ENCODE data around the gene CCDC187.
"Not testable (repeated sequence)": the region's sequence is repeated elsewhere in the genome, so short reads cannot be mapped to it uniquely, and the experiment has no call there.

CCDC187 gene

DNA sequence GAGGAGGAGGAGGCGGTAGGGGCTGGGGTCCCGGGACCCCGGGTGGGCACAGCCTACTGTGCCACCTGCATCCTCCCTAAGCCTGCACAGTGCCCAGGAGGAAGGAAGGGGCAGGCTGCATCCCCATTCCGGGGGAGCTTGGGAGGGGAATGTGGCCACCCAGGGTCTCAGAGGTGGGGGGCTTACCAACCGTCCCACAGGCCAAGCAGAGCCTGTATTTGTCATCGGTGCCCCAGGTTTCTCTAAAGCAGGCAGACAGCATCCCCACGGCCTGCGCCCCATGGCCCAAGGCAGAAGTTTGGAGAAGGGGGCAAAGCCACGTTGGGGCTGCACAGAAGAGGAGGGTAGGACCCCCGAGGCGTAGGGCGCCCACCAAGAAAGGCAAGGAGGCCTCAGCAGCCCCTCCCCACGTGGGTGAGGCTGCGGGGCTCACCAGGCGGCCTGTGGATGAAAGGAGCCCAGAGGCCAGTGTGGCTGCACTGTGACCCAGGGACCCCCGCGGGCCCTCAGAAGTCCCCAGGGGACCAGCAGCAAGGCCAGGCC lies 22.9 kb upstream of the CCDC187 start:
- DNase-seq = no peak

DNA sequence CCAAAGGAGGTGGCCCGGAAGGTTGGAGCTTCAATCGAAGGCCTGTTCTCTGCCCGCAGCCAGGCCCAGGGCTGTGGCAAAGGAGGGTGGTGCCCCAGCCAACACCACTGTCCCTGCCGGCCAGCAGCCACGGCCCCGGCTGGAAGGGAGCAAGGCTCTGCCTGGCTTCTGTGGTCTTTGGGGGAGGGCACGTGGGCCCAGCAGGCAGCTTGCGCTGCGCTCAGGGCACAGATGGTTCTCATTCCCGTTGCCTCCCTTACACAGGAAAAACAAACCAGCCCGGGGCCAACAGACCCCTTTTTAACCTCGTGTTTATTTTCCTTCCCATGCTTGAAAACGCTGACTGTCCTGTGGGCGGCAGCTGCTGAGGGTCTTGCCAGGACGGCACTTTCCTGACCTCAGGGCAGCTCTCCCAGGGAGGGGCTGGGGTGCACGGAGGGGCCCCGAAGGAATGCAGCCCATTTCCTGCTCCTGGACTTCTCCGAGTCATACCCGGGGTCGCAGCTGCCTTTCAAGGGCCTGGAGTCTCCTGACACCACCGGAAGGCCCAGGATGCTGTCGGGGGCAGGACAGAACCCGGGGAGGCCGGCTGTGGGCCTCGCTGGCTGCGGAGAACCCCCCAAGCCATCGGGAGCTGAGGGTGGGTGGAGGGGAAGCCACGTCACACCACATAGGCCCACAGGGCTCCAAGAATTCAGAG lies 22.3 kb upstream of the CCDC187 start:
- DNase-seq = no peak

DNA sequence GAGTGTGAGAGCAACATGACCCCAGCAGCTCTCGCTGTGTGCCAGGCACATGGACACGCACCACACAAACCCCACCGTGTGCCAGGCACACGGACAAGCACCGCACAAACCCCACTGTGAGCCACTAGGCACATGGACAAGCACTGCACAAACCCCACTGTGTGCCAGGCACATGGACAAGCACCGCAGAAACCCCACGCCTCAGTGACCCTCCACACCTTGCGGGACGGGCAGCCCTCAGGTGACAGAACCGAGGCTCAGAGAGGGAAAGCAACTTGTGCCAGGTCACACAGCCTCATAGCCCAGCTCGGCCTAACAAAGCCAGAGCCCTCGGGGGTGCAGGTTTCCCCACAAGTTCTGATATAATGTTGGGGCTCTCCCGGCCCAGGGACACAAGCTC lies 21.5 kb upstream of the CCDC187 start:
- no peak for DNase-seq

DNA sequence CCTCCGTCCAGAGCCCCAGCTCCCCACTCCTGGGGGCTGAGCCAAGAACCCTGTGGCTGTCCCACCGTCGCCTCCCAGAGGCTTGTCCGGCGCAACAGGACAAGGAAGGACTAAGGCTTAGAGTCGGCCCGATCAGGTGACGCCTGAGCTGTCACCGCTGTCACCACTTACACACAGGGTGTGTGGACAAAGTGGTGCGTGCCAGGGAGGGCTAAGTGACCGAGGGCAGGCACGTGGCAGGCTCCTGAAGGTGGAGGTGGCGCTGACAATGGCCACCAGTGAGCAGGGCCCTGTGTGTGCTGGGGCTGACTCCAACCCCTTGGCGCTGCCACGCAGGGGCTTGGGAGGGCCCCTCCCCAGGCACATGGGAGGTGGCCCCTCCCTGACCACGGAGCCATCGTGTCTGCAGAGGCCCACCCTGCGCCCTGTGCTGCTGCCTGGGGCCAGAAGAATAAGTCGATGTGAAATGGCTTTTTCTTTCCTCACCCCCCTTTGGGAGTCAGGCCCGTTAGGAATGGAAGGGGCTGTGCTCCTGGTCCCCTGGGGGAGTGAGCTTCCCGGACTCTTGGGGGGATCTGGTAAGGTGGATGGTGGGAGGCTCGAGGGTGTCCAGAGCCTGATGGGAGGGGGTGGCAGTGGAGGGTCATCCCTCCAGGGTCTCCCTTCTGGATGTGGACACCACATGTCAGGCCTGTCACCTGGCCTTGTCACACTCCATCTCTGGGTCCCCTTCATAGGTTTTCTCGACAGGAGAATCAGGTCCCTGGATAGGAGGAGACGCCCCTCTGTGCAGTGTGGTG lies 20.8 kb upstream of the CCDC187 start:
- no peak for DNase-seq

DNA sequence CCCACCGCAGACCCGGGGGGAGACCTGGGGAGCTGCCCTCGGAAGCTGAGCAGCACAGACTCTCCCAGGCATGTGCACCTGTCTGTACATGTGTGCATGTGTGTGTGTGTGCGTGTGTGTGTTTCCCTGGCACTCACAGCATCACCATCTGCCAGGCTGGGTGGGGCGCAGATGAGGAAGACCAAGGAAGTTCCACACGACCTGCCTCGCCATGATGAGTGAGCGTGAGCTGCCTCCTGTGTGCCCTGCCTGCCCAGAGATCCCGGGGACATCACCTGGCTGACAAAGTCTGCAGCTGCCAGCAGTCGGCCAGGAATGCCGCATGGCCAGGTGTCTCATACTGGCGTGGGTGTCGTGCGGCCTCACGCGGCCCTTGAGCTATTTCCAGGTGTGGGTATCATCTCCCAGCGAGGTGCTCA lies 19.5 kb upstream of the CCDC187 start:
- DNase-seq = no peak

DNA sequence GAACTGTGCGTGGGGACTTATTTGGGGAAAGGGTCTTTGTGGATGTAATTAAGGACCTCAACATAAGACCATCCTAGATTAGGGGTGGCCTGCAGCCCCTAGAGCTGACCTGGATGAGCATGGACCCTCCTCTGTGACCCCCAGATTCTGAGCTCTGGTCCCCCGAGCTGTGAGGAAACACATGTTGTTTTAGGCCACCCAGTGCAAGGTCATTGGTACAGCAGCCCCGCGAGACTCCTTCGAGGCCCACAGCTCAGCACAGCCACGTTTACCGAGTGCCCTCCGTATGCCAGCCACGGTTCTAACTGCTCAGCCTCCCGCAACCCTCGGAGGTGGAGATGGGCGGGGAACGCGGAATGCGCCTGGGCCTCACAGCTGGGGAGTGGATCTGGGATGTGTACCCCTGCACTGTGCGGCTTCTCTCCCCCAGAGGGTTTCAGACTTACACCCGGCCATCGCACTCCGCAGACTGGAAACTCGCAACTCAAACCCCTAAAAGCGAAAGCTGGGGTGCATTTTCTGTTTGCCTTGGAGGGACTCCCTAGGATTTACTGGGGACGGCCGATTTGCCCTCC lies 18.9 kb upstream of the CCDC187 start:
- no peak for DNase-seq

DNA sequence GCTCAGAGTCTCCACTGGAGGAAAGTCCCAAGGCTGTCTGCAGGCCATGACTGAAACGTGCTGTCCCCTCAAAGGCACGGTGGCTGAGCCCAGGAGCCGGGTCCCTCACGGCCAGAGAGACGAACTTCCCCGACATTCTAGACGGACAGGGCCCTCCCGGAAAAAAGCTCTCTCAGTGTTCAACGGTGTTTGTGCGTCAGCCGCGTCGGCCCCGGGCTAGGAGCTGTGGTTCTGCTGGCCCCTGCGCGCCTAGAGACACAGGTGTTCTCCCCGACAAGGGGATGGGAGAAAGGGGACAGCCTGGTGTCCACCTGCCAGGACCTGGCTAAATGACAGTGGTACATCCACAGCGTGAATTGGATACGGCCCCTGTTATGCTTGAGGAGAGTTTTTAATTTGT lies 17.7 kb upstream of the CCDC187 start:
- no peak for DNase-seq

DNA sequence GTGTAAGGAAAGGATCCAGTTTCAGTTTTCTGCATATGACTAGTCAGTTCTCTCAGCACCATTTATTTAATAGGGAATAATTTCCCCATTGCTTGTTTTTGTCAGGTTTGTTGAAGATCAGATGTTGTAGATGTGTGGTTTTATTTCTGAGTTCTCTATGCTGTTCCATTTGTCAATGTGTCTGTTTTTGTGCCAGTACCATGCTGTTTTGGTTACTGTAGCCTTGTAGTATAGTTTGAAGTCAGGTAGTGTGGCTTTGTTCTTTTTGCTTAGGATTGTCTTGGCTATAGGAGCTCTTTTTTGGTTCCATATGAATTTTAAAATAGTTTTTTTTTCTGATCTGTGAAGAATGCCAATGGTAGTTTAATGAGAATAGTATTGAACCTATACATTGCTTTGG lies 17.1 kb upstream of the CCDC187 start:
- DNase-seq = not testable (repeated sequence)

DNA sequence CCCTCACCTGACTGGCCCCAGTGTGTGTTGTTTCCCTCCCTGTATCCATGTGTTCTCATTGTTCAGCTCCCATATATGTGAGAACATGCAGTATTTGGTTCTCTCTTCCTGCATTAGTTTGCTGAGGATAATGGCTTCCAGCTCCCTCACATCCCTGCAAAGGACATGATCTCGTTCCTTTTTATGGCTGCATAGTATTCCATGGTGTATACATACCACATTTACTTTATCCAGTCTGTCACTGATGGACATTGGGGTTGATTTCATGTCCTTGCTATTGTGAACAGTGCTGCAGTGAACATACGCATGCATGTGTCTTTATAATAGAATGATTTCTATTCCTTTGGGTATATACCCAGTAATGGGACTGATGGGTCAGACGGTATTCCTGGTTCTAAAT lies 16.1 kb upstream of the CCDC187 start:
- DNase-seq = not testable (repeated sequence)

DNA sequence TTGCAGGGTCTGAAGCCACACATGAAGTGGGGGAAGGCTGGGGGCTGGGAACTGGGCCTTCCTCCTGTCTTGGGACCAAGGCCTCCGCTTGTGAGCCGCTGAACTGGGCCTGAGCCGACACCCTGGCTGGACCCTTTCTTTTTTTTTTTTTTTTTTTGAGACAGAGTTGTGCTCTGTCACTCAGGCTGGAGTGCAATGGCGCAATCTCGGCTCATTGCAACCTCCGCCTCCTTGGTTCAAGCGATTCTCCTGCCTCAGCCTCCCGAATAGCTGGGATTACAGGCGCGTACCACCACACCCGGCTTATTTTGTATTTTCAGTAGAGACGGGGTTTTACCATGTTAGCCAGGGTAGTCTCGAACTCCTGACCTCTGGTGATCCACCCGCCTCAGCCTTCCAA lies 15.3 kb upstream of the CCDC187 start:
- not testable (repeated sequence) for DNase-seq

DNA sequence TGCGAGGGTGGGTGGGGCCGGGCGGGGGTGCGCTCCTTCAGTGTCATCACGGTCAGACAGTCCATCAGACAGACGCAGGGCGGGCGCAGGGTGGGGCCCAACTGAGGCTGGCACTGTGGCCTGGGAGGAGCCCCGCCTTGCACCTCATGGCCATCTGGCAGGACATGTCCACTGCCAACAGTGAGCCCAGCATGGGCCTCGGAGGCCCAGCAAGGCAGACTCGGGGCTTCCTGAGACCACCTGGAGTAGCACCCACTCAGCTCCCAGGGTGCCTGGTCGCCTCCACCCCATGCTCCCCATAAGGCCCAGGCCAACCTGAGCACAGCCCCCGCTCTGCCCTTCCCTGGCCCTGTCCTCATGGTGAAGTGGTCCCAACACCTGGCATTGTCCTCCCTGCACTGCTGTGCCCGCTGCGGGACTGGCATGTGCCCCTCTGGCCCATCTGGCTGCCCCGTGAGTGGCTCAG lies 14.9 kb upstream of the CCDC187 start:
- DNase-seq = no peak

DNA sequence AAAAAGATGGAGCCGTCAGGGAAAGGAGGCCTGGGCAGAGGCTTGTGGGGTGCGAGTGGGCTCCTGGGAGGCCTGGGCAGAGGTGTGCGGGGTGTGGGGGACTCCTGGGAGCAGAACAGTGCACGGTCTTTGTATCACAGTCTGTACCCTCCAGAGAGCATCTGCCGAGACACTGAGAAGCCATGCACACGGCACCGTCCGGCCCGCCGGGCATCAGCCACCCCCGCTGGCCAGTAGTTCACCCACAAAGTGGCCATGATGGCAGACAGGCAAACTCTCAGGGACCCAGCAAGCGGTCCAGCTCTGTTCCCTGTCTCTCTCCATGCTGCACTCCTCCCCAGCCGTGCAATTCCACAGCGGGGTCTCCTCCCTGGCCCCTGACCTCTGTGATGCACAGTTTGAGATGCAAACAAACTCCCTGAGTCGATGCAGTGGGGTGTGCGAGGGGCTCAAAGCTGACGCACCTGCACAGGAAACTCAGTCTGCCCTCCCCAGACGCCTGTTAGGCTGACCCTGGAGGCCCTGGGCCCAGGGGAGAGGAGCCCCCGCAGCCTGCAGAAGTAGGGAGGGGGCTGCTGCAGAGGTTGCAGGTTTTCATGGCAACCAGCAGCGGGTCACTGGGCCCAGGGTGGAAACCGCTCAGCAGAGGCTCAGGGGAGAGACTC lies 14.3 kb upstream of the CCDC187 start:
- no peak for DNase-seq

DNA sequence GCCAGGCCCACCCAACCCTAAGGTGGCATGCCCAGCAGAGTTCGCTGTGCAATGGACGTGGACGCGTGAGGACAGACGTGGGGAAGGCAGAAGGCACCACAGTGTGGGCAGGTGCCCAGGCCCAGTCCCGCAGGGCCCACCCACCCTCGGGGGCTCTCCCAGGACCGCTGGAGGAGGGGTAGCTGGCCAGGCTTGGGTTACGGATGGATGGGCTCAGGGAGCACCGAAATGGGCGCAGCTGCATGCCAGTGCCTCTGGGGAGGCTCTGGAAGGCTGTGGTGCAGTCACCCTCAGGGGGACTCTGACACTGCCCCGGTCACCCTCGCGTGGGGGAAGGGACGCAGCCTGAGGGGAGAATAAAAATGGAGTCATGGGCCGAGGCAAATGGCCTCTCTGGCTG lies 13.8 kb upstream of the CCDC187 start:
- no peak for DNase-seq

DNA sequence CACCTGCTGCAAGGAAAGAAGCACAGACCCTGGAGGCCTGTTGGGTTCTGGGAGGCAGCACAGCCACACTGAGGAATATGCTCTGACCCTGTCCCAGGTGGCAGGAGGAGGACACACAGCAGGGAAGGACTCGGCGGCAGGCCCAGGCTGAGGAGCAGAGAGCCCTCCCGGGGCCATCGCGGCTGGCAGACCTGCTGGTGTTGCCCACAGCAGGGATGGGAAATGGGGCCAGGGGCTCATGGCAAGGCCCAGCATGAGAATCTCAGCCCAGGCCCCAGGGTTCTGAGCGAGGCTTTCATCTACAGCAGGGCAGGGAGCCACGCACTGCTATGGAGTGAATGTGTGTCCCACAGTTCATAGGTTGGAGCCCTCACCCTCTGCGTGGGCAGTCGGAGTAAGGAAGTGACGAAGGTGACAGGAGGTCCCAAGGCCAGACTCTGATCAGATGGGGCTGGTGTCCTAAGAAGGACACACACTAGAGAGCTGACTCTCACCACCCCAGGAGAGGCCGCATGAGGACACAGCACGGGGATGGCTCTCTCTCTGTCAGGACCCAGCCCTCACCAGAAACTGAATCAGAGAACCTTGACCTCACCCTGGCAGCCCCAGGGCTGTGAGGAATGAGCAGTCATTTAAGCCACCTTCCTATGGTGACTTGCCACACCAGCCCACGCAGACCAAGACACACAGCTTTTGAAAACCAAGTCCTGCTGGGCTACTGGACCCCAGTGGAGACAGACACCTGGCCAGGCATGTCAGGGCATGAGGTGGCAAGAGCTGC lies 13.2 kb upstream of the CCDC187 start:
- DNase-seq = no peak

DNA sequence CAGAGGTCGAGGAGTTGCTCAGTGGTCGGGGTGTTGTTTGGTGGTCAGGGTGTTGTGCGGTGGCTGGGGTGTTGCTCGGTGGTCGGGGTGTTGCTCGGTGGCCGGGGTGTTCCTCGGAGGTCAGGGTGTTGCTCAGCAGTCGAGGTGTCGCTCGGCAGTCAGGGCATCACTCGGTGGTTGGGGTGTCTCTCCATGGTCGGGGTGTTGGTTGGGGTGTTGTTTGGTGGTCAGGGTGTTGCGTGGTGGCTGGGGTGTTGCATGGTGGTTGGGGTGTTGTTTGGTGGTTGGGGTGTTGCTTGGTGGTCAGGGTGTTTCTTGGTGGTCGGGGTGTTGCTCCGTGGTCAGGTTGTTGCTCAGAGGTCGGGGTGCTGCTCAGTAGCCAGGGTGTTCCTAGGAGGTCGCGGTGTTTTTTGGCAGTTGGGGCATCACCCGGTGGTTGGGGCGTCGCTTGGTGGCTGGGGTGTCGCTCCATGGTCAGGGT lies 12.4 kb upstream of the CCDC187 start:
- no peak for DNase-seq

DNA sequence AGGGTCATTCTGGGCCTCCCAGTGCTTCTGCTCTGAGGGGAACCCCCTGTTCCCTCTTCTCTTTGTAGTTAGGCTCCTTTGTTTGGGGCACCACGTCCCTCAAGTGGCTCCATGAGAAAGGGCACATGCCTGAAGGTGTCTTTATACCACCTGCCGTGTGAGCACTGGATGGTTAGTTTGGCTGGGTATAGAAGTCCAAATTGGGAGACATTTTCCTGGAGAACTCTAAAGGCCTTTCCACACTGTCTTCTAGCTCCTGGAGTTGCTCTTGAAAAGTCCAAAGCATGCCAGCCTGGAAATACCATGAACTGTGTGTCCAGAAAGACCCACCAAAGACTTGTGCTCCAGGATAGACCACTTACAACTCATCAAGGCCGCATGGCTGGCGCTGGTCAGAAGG lies 11.1 kb upstream of the CCDC187 start:
- no peak for DNase-seq

DNA sequence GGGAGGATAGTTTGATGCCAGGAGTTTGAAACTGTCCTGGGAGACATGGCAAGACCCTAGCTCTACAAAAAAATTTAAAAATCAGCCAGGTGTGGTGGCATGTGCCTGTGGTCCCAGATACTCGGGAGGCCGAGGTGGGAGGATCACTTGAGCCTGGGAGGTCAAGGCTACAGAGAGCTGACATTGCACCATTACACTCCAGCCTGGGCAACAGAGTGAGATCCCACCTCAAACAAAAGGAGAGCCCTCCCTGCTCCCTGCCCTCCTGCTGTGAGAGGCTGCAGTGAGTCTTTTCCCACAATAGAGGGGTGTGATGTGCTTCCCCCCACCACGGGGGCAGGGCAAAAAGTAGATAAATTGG lies 10.1 kb upstream of the CCDC187 start:
- no peak for DNase-seq

DNA sequence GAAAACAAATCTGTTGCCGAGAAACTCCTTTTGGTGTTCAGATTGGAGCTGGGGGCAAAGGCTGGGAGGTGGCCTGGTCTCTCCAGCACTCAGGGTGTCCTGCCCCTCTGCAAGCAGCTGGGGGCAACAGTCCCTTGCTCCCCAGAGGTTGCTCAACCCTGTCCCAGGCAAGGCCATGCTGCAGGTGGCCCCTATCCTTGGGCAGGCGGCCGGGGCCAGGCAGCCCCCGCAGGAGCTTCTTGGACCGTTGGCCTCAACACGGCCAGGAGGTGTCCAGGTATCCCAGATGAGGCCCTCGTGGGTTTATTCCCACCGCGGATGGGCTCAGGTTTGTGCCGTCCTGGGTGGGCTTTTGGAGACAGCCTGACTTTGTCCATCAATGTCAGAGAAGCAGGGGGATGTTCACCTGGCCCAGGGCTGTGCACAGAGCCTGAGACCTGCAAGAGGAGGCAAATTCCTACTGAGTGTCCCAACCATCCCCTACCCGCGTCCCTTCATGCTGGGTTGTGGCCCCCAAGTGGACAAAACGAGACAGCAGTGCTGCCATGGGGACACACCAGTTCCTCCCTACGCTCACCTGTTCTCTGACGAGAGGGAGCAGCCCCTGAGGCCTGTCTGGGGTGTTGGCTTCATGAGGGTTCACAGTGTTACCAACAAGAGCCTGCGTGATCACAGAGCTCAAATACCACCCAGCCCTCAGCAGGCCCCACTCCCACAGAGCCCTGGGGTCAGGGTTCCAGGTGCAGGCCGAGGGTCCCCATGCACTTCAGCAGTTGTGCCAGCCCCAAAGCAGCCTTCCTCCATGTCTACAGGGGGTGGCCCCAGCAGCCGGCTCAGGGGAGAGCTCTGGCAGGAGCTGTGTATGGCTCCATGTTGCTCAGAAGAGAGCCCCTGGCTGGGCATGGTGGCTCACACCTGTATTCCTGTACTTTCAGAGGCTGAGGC lies 9.5 kb upstream of the CCDC187 start:
- DNase-seq = no peak

DNA sequence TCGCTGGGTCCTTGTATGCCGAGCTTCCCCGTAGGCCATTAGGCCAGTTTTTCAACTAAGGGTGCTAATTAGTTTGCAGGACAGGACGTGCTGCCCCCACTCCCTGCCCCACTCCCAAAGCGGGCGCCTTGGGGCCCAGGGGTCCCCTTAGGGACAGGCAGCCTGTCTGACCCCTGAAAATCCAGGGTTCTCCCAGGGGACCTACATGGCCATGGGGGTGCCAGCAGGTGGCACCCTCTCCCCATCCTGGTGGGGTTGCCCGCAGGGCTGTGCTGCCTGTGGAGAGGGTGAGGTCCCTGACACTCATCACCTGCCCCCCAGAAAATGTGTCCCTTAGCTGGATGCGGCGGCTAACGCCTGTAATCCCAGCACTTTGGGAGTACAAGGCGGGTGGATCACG lies 8.5 kb upstream of the CCDC187 start:
- DNase-seq = peak; percentile 56

DNA sequence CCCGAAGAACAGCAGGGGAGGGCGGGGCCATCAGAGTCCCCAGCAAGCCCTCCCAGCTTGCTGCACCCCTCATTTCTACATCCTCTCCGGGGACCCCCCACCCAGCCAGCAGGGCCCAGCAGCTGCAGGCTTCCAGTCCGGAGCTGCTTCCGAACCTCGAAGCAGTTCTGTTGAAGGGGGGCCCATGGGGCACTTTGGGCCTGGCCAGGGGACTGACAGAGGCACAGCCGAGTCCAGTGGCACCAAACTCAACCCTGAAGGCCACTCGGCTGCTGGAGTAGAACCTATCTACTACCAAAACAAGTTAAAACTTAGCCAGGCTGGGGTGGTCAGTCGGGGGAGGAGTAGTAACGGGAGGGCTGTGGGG lies 8.1 kb upstream of the CCDC187 start:
- DNase-seq = no peak
